LNCaP clone FGC (cell line): ENCODE results near the gene TMBIM4.
A peak's percentile ranks its signal among the peaks of the same experiment; 100 is the strongest.

ENCODE experiments used
- DNase-seq: peaks from one replicate; pipeline ENCODE4 v3.0.0-alpha.2; 2011; ENCODE audit warnings: low read depth
- H3K4me3 ChIP-seq: 2 replicates; pipeline ENCODE4 v1.5.1; 2011; ENCODE audit warnings: mild to moderate bottlenecking, low read depth, low read length, control low read depth
- TF ChIP-seq, protein P1 (sequence below): IDR thresholded peaks from 2 replicates; pipeline ENCODE4 v1.5.1; 2012; ENCODE audit warnings: mild to moderate bottlenecking; ENCODE audit not compliant: control insufficient read depth, insufficient read depth; ENCODE audit errors: extremely low read depth

TMBIM4 gene

GRCh38 chr12:66103016-66103913 is 66.5 kb downstream of the TMBIM4 start:
- no peak for DNase-seq
- H3K4me3 ChIP-seq = no peak overlapping the region
- TF ChIP-seq, protein P1, sequence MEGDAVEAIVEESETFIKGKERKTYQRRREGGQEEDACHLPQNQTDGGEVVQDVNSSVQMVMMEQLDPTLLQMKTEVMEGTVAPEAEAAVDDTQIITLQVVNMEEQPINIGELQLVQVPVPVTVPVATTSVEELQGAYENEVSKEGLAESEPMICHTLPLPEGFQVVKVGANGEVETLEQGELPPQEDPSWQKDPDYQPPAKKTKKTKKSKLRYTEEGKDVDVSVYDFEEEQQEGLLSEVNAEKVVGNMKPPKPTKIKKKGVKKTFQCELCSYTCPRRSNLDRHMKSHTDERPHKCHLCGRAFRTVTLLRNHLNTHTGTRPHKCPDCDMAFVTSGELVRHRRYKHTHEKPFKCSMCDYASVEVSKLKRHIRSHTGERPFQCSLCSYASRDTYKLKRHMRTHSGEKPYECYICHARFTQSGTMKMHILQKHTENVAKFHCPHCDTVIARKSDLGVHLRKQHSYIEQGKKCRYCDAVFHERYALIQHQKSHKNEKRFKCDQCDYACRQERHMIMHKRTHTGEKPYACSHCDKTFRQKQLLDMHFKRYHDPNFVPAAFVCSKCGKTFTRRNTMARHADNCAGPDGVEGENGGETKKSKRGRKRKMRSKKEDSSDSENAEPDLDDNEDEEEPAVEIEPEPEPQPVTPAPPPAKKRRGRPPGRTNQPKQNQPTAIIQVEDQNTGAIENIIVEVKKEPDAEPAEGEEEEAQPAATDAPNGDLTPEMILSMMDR = peak; percentile 12; the same call in 1 of the 2 replicates

GRCh38 chr12:66092559-66093269 is 77.1 kb downstream of the TMBIM4 start:
- H3K4me3 ChIP-seq = no peak overlapping the region
- TF ChIP-seq, protein P1 = no peak
- DNase-seq = no peak

- TF ChIP-seq, protein P1 = no peak
- no peak overlapping the region for H3K4me3 ChIP-seq
- DNase-seq = no peak
Measured at GRCh38 chr12:66090157-66090556, 79.6 kb downstream of the TMBIM4 start.

DNA sequence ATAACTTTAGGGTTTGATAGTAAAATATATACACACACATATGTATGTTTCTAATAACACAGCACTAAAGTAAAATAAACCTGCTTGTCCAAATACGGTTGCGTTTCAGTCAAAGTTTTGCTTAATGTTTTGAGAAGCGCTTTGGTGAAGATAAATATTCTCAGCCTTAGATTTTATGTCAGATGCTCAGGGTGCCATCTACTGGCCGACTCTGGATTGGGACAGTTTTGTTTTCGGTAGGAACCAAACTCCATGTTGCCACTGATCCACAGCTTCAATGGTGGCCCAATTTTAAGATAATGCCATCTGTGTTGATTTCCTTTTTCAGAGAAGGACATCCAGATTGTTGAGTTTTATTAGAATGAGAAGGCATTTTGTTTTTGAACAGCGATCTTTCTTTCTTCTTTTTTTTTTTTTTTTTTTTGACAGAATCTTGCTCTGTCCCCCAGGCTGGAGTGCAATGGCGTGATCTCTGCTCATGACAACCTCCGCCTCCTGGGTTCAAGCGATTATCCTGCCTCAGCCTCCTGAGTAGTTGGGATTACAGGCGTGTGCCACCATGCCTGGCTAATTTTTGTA is 82.3 kb downstream of the TMBIM4 start:
- peak; percentile 6 for DNase-seq
- TF ChIP-seq, protein P1 = peak; percentile 86
- no peak overlapping the region for H3K4me3 ChIP-seq

DNA sequence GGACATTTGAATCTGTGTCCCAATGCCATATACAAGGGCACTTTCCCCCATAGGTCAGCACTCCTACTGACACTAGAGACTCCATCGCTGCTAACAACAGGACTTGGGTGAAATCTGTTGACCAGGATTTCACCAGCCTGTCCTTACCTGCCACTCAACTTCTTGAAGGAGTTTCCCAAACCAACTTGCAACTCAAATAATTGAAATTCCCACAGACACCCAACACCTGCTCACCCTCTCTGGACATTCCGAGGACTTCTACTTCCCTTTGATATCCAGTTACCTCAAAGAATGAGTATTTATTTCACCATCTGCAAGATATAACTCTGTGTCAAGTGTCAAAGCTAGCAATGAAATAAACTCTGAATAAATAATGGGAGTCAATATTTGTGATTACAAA is 83.8 kb downstream of the TMBIM4 start:
- H3K4me3 ChIP-seq = no peak overlapping the region
- TF ChIP-seq, protein P1 = no peak
- DNase-seq = no peak
